HCT116 (cell line): ENCODE data around the gene PGPEP1. TPM values are rescaled to one million over a fixed set of nuclear protein-coding genes. Genes with fewer than 3 reads are reported as not detected.
A peak's percentile ranks its signal among the peaks of the same experiment; 100 is the strongest.

Source experiments
- ATAC-seq: fragments of 200-7000 bp; cut with Tn5 transposase; 2 replicates; pipeline ENCODE4 v1.9.1; 2020; ENCODE audit warnings: mild to moderate bottlenecking, moderate library complexity
- BruUV-seq: library from RNA; stranded (reverse); fragments of 400-500 nt; replicated peaks from 2 replicates; lab custom pipeline; 2021; lab: Mats Ljungman, UMichigan
- CTCF ChIA-PET: fragments of 300-600 bp; sonication (Branson Sonifier 250); formaldehyde crosslinking; loops from one replicate; lab custom pipeline; 2021; ENCODE audit warnings: antibody characterized with exemption; lab: Charles Lee
- POLR2A ChIA-PET: fragments of 300-600, 350-600 bp; sonication (Branson Sonifier 250); formaldehyde crosslinking; loops from one replicate; lab custom pipeline; 2021; ENCODE audit warnings: antibody characterized with exemption; lab: Charles Lee
- RAD21 ChIA-PET, 2 experiments: fragments of 300-600 bp; sonication (Branson Sonifier 250); formaldehyde crosslinking; loops; one replicate each; lab custom pipeline; 2023; ENCODE audit warnings: low total read pairs in 2 of 2; ENCODE audit not compliant: uncharacterized antibody in 2 of 2, unreplicated experiment in 2 of 2, low non-redundant PET in 1 of 2; lab: Charles Lee
- DNase-seq: peaks from one replicate; pipeline ENCODE4 v3.0.0-alpha.2; 2010; ENCODE audit warnings: low read depth, low spot score
- H2AFZ ChIP-seq: fragments of 200-600 bp; shearing (Covaris generic), sonication (generic); 2 replicates; pipeline ENCODE4 v1.6.1; 2017; ENCODE audit warnings: low read depth, mixed run types, mixed read lengths, antibody characterized with exemption, low read length; ENCODE audit not compliant: poor library complexity, severe bottlenecking
- H3K27ac ChIP-seq: 2 replicates; pipeline ENCODE4 v1.5.1; 2012; ENCODE audit warnings: low read depth, low read length
- H3K27me3 ChIP-seq: fragments of 200-600 bp; sonication (generic); 2 replicates; pipeline ENCODE4 v1.6.1; 2016; ENCODE audit warnings: mixed run types, low read length, mixed read lengths; ENCODE audit not compliant: insufficient read depth
- H3K36me3 ChIP-seq, 2 experiments: fragments of 200-500 bp in 1 of 2; fragments of 200-600 bp in 1 of 2; sonication (Bioruptor generic) in 1 of 2; sonication (generic) in 1 of 2; 2 replicates each; pipeline versions ENCODE4 v1.5.1 to v1.6.1; 2014 to 2016; ENCODE audit warnings: low read length in 2 of 2, inconsistent platforms in 1 of 2, mixed read lengths in 1 of 2, mixed run types in 1 of 2; ENCODE audit not compliant: insufficient read depth in 2 of 2, control insufficient read depth in 1 of 2
- H3K4me1 ChIP-seq, 2 experiments: fragments of 200-600 bp in 1 of 2; sonication (generic) in 1 of 2; 2 replicates each; pipeline versions ENCODE4 v1.5.1 to v1.6.1; 2012 to 2017; ENCODE audit warnings: low read length in 2 of 2, inconsistent platforms in 1 of 2, mild to moderate bottlenecking in 1 of 2, mixed read lengths in 1 of 2, mixed run types in 1 of 2, moderate library complexity in 1 of 2; ENCODE audit not compliant: insufficient read depth in 2 of 2, control insufficient read depth in 1 of 2
- H3K4me2 ChIP-seq: fragments of 200-600 bp; sonication (generic); 2 replicates; pipeline ENCODE4 v1.6.1; 2017; ENCODE audit warnings: mixed run types, low read length, mixed read lengths
- H3K4me3 ChIP-seq, 2 experiments: fragments of 200-600 bp in 1 of 2; sonication (generic) in 1 of 2; replicated peaks in 1 of 2; 2 replicates each; pipeline ENCODE4 v1.5.1; 2011 to 2016; ENCODE audit warnings: low read length in 2 of 2, control low read depth in 1 of 2, low read depth in 1 of 2, mild to moderate bottlenecking in 1 of 2, mixed read lengths in 1 of 2, mixed run types in 1 of 2
- H3K79me2 ChIP-seq: fragments of 200-600 bp; sonication (generic); 2 replicates; pipeline ENCODE4 v1.6.1; 2017; ENCODE audit warnings: mild to moderate bottlenecking, mixed run types, low read length, moderate library complexity, mixed read lengths; ENCODE audit not compliant: insufficient read depth
- H3K9ac ChIP-seq: fragments of 200-600 bp; sonication (generic); 2 replicates; pipeline ENCODE4 v1.6.1; 2016; ENCODE audit warnings: low read length, mixed read lengths
- H3K9me2 ChIP-seq: fragments of 200-600 bp; sonication (generic), shearing (Covaris generic); 2 replicates; pipeline ENCODE4 v1.6.1; 2017; ENCODE audit warnings: mixed run types, mild to moderate bottlenecking, moderate library complexity; ENCODE audit not compliant: insufficient read depth
- H3K9me3 ChIP-seq, 2 experiments: fragments of 200-500 bp in 1 of 2; fragments of 200-600 bp in 1 of 2; sonication (Bioruptor generic) in 1 of 2; sonication (generic) in 1 of 2; 2 replicates each; pipeline ENCODE4 v1.6.1; 2014 to 2017; ENCODE audit warnings: low read length in 2 of 2, mixed read lengths in 2 of 2, inconsistent platforms in 1 of 2, low read depth in 1 of 2, mild to moderate bottlenecking in 1 of 2, mixed run types in 1 of 2, moderate library complexity in 1 of 2; ENCODE audit not compliant: control insufficient read depth in 1 of 2, insufficient read depth in 1 of 2
- H4K20me1 ChIP-seq: fragments of 200-600 bp; sonication (generic), shearing (Covaris generic); 2 replicates; pipeline ENCODE4 v1.6.1; 2017; ENCODE audit warnings: mixed run types, mild to moderate bottlenecking, moderate library complexity; ENCODE audit not compliant: insufficient read depth
- EGR1 ChIP-seq: IDR thresholded peaks from 2 replicates; pipeline ENCODE4 v1.6.1; 2012; ENCODE audit warnings: low read depth
- JUND ChIP-seq: IDR thresholded peaks from 2 replicates; pipeline ENCODE4 v1.6.1; 2012
- POLR2AphosphoS5 ChIP-seq: IDR thresholded peaks from 2 replicates; pipeline ENCODE4 v1.6.1; 2011; ENCODE audit warnings: mild to moderate bottlenecking, low read depth, low read length, moderate library complexity
- SIN3A ChIP-seq: IDR thresholded peaks from 2 replicates; pipeline ENCODE4 v1.6.1; 2012; ENCODE audit warnings: low read depth
- SRF ChIP-seq: IDR thresholded peaks from 2 replicates; pipeline ENCODE4 v1.6.1; 2012; ENCODE audit warnings: low read depth
- ZNF274 ChIP-seq: fragments of 200-500 bp; sonication (Bioruptor generic); IDR thresholded peaks from 2 replicates; pipeline ENCODE4 v1.6.1; 2014; ENCODE audit warnings: mild to moderate bottlenecking, low read depth, low read length, inconsistent platforms
- intact Hi-C: fragments of 100-400 bp; cut with micrococcal nuclease; formaldehyde crosslinking; loops from 2 replicates; pipeline ENCODE4 v1.10.0; 2022
- total RNA-seq: library from RNA; stranded (reverse); gene quantifications from one replicate; pipeline ENCODE4 v1.2.1, GENCODE V29; 2021; ENCODE audit not compliant: unreplicated experiment
- TF ChIP-seq, protein P1 (sequence below): IDR thresholded peaks from 2 replicates; pipeline ENCODE4 v1.6.1; 2012

PGPEP1 gene
- total RNA-seq, 1 experiment from 2014 or later: 30.9 TPM

DNA sequence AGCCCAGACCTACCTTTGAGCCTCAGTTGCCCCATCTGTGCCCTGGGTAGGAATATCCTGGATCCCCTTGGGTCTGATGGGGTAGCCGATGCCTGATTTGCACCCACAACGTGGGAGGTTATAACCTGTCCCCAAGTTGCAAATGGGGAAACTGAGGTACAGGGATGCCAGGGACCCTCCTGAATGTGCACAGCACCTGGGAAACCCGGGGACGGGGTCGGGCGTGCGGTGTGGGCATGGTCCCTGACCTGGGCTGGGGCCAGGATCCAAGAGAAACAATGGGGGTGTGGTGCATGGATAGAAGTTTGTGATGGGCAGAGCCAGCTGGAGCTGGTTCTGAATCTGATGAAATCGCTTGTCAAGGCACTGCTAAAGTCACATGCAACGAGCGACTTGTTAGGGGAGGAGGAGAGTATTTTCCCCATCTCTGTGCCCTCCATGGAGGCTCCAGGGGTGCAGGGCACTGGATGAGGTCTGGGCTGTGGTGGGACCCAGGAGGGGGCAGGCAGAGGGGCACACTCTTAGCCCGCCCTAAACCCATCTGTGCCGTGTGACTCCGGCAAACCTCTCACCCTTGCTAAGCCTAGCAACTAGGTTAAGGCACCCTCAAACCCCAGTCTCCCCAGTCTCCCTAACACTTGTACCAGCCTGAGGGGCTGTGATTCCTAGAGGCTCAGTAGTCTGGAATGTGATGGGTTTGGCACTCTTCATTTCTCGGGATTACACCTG lies 46.3 kb downstream of the PGPEP1 start:
- DNase-seq: no peak

More for the DNA sequence above, 46.3 kb downstream of the PGPEP1 start:
- no peaks in the 10 kb centered on the region for H3K9me2 ChIP-seq
- no peaks in the 10 kb centered on the region for H3K9me3 ChIP-seq
- H3K9ac ChIP-seq: peak overlapping the region; percentile 71
- CTCF ChIA-PET: interaction anchor here (1.0 to 1.4 kb wide), 5 partner anchors 12 to 38 kb away, joined by 3 to 4 read pairs (median 3); partner anchors contain the start of gene SSBP4
- no peak overlapping the region for H2AFZ ChIP-seq
- TF ChIP-seq ZNF274 (no peak), EGR1 (no peak; the same call in 1 of the 2 replicates), POLR2AphosphoS5 (peak; percentile 72), JUND (0 out of 2 replicates have a peak, but pooled peaks have one; percentile 24), SIN3A (0 out of 2 replicates have a peak, but pooled peaks have one; percentile 7), SRF (no peak)
- TF ChIP-seq, protein P1, sequence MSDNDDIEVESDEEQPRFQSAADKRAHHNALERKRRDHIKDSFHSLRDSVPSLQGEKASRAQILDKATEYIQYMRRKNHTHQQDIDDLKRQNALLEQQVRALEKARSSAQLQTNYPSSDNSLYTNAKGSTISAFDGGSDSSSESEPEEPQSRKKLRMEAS: no peak; the same call in 1 of the 2 replicates
- ATAC-seq: no peak
- peaks cover 16% of the 10 kb centered on the region for H3K79me2 ChIP-seq
- no peaks in the 10 kb centered on the region for H4K20me1 ChIP-seq
- intact Hi-C loops: loop anchor here (2.0 kb wide), 1 partner anchor 38 kb away; no protein-coding TSS in a partner anchor
- peak overlapping the region; percentile 82 for H3K27ac ChIP-seq
- peak overlapping the region; percentile 96 for H3K4me2 ChIP-seq
- RAD21 ChIA-PET: interaction anchor here in 1 of 2 experiments (0.7 kb wide), 1 partner anchor 43 kb away, joined by 3 read pairs; no protein-coding TSS in a partner anchor
- H3K36me3 ChIP-seq: peaks cover 0 to 6% of the 10 kb centered on the region in 2 experiments; a peak in 2 of 4 replicates
- H3K27me3 ChIP-seq: no peaks in the 10 kb centered on the region
- TSS peak; percentile 66 for BruUV-seq
- peak overlapping the region; percentile 71 to 91 for H3K4me3 ChIP-seq
- peaks cover 57 to 89% of the 10 kb centered on the region in 2 experiments for H3K4me1 ChIP-seq
- POLR2A ChIA-PET: interaction anchor here (0.5 to 4.5 kb wide), 19 partner anchors 11 to 700 kb away, joined by 3 to 32 read pairs (median 11); partner anchors contain the start of genes IQCN, JUND and SSBP4
